Endothelial cell (in vitro differentiated cells): ENCODE measurements around the gene TRIM39. TPM values are rescaled to one million over a fixed set of nuclear protein-coding genes. Genes with fewer than 3 reads are reported as not detected.

Experiments
- DNase-seq: peaks from one replicate; pipeline ENCODE4 v3.0.0; 2021; ENCODE audit warnings: low spot score
- H3K27ac Mint-ChIP-seq: one replicate; pipeline ENCODE4 v1.8.0; 2021; ENCODE audit warnings: mixed read lengths, inconsistent platforms; ENCODE audit not compliant: unreplicated experiment
- H3K27me3 Mint-ChIP-seq: one replicate; pipeline ENCODE4 v1.8.0; 2021; ENCODE audit warnings: mild to moderate bottlenecking, moderate library complexity, mixed read lengths, inconsistent platforms; ENCODE audit not compliant: unreplicated experiment
- H3K36me3 Mint-ChIP-seq: one replicate; pipeline ENCODE4 v1.8.0; 2021; ENCODE audit warnings: mild to moderate bottlenecking, low read depth, mixed read lengths, inconsistent platforms; ENCODE audit not compliant: unreplicated experiment
- H3K4me1 Mint-ChIP-seq: one replicate; pipeline ENCODE4 v1.8.0; 2021; ENCODE audit warnings: mild to moderate bottlenecking, mixed read lengths, inconsistent platforms; ENCODE audit not compliant: unreplicated experiment
- H3K4me3 Mint-ChIP-seq: one replicate; pipeline ENCODE4 v1.8.0; 2021; ENCODE audit warnings: mild to moderate bottlenecking, mixed read lengths, inconsistent platforms; ENCODE audit not compliant: unreplicated experiment
- H3K9me3 Mint-ChIP-seq: one replicate; pipeline ENCODE4 v1.8.0; 2021; ENCODE audit warnings: mixed read lengths, inconsistent platforms; ENCODE audit not compliant: unreplicated experiment
- total RNA-seq: library from RNA; stranded (reverse); fragmentation: NEBNext Ultra II Directional; extraction: Animal tissue kit (Norgen Biotek cat#: 25700); gene quantifications from one replicate; pipeline ENCODE4 v1.2.1, GENCODE V29; 2021; ENCODE audit not compliant: unreplicated experiment
- TF ChIP-seq, protein P1 (sequence below): fragments of 200-600 bp; sonication (generic); IDR thresholded peaks from one replicate; pipeline ENCODE4 v1.5.0; 2021; ENCODE audit warnings: antibody characterized with exemption; ENCODE audit not compliant: unreplicated experiment

Gene TRIM39
- total RNA-seq, 1 donor from 2014 or later: 19.4 TPM

DNA sequence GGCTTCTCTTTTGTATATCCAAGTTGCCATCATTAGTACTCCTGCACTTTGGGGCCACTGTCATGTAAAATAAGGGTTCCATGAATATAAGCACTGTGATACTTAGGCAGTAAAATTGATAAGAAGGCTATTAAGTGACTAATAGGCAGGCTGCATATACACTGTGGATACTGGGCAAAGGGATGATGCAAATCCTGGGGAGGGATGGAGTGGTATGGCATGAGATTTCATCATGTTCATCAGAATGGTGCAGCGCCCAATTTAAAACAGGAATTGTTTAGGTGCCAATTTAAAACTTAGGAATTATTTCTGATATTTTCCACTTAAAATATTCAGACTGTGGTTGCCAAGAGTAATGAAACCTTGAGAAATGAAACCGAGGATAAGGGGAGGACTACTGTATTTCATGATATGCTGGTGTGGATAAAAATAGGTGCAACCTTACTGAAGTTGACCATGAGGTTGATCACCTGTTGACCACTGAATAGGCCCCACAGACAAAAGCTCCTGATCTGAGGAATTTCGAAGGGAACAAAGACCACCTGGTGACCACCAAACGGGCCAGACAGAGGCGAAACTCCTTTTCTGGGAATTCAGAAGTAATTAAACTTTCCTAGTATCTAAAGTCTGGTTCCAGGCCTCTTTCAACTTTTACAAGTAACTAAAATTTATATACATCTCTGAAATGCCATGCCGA is 4.9 kb upstream of the TRIM39 start:
- no peak overlapping the region for H3K4me3 Mint-ChIP-seq
- no peaks in the 10 kb centered on the region for H3K9me3 Mint-ChIP-seq
- peaks cover 7% of the 10 kb centered on the region for H3K27me3 Mint-ChIP-seq
- peak overlapping the region; percentile 48 for H3K27ac Mint-ChIP-seq
- TF ChIP-seq, protein P1, sequence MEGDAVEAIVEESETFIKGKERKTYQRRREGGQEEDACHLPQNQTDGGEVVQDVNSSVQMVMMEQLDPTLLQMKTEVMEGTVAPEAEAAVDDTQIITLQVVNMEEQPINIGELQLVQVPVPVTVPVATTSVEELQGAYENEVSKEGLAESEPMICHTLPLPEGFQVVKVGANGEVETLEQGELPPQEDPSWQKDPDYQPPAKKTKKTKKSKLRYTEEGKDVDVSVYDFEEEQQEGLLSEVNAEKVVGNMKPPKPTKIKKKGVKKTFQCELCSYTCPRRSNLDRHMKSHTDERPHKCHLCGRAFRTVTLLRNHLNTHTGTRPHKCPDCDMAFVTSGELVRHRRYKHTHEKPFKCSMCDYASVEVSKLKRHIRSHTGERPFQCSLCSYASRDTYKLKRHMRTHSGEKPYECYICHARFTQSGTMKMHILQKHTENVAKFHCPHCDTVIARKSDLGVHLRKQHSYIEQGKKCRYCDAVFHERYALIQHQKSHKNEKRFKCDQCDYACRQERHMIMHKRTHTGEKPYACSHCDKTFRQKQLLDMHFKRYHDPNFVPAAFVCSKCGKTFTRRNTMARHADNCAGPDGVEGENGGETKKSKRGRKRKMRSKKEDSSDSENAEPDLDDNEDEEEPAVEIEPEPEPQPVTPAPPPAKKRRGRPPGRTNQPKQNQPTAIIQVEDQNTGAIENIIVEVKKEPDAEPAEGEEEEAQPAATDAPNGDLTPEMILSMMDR: no peak
- peaks cover 18% of the 10 kb centered on the region for H3K4me1 Mint-ChIP-seq
- H3K36me3 Mint-ChIP-seq: peaks cover 9% of the 10 kb centered on the region
- DNase-seq: no peak

DNA sequence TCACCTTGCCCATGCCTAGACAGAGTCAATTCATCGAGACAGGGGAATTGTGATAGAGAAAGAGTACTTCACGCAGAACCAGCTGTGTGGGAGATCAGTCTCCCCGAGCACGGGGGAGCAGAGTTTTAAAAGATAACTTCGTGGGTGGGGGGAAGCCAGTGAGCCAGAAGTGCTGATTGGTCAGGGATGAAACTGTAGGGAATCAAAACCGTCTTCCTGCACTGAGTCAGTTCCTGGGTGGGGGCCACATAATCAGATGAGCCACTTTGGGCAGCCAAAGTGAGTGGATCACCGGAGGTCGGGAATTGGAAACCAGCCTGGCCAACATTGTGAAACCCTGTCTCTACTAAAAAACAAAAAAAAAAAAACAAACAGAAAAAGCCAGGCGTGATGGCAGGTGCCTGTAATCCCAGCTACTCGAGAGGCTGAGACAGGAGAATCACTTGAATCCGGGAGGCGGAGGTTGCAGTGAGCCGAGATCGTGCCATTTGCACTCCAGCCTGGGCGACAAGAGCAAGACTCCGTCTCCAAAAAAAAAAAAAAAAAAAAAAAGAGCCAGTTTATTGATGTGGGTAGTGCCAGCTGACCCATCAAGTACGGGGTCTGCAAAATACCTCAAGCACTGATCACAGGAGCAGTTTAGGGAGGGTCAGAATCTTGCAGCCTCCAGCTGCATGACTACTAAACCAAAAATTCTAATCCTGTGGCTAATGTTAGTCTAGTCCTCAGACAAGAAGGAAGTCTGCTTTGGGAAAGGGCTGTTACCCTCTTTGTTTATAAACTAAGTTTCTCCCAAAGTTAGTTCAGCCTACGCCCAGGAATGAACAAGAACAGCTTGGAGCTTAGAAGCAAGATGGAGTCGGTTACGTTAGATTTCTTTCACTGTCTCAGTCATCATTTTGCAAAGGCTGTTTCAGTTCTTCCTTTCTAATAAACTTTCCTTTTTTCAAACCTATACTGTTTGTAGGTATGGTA is 3.9 kb upstream of the TRIM39 start:
- Mint-ChIP-seq H3K4me3 (no peak overlapping the region), H3K4me1 (peaks cover 26% of the 10 kb centered on the region), H3K9me3 (no peaks in the 10 kb centered on the region), H3K27ac (peak overlapping the region; percentile 30), H3K36me3 (peaks cover 14% of the 10 kb centered on the region), H3K27me3 (peaks cover 7% of the 10 kb centered on the region)
- no peak for DNase-seq
- TF ChIP-seq, protein P1: no peak

DNA sequence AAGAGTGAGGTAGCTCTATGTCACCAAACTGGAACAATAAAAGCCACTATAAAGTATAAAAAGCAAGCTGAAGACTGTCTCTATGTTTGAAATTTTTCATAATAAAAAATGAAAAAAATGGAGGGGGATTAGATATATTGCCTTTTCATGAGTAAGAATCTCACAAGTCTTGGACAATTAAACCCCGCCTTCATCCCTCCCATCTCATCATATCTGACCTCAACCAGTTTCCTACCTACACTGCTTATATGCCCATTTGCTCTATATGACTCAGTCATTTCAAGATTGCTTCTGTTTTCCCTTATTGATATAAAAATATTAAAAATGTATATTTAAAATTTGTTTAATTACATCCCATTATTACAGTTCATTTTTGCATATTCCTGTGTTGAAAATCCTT is 2.9 kb upstream of the TRIM39 start:
- no peak overlapping the region for H3K4me3 Mint-ChIP-seq
- no peak overlapping the region for H3K27ac Mint-ChIP-seq
- DNase-seq: no peak
- H3K36me3 Mint-ChIP-seq: peaks cover 18% of the 10 kb centered on the region
- H3K27me3 Mint-ChIP-seq: peaks cover 9% of the 10 kb centered on the region
- no peaks in the 10 kb centered on the region for H3K9me3 Mint-ChIP-seq
- peaks cover 30% of the 10 kb centered on the region for H3K4me1 Mint-ChIP-seq
- TF ChIP-seq, protein P1: no peak

DNA sequence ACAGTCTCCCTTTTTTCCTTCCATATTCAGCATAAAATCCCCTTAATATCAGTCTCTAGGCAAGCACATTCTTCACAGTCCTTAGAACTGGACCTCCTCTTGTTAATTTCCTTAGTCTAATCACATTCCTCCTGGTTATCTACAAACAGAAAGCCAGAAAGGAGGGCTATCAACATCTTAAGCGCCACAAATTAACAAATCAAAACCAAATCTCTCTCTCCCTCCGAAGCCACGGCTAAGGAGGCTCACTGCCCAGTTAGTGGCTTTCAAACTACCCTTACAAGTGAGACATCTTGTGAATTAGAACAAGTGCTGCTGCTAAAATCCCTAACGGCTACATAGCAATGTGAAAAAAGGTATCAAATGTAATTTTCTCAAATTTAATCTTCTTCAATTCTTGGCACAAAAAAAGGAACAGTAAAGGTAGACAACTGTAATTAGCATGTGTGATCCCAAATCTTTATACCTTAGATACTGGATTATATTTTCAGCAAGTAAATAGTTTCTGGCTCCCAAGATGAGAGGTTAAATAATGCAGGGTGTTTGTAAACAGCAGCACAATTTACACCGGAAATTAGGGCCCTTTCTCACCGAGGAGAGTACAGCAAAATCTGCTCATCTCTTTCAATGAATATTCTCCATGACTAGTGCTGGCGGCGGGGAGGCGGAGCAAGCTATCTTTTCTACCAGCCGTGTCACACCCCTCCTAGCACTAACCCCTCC is 1.4 kb upstream of the TRIM39 start:
- Mint-ChIP-seq H3K36me3 (peaks cover 24% of the 10 kb centered on the region), H3K9me3 (no peaks in the 10 kb centered on the region), H3K27ac (peak overlapping the region; percentile 99), H3K4me1 (peaks cover 30% of the 10 kb centered on the region), H3K4me3 (peak overlapping the region; percentile 97), H3K27me3 (peaks cover 9% of the 10 kb centered on the region)
- no peak for DNase-seq
- TF ChIP-seq, protein P1: no peak
